K562 (cell line): ENCODE results near the gene TNNT3. TPM values are rescaled to one million over a fixed set of nuclear protein-coding genes. Genes with fewer than 3 reads are reported as not detected.

Experiments
- ATAC-seq: fragments of 200-7000 bp; cut with Tn5 transposase; 3 replicates; pipeline ENCODE4 v1.9.1; 2020; ENCODE audit warnings: moderate library complexity
- BruUV-seq: library from RNA; stranded (reverse); fragments of 400-500 nt; replicated peaks from 2 replicates; lab custom pipeline; 2021; lab: Mats Ljungman, UMichigan
- CTCF ChIA-PET: fragments of 300-600 bp; formaldehyde crosslinking; extraction: SDS; loops from one replicate; lab custom pipeline; 2021; ENCODE audit warnings: low intra/inter-chr PET ratio; lab: Yijun Ruan, JAX
- POLR2A ChIA-PET: fragments of 300-600, 350-650 bp; sonication (Branson Sonifier 250); formaldehyde crosslinking; extraction: SDS; loops from one replicate; lab custom pipeline; 2021; ENCODE audit warnings: antibody characterized with exemption, inconsistent platforms; lab: Yijun Ruan, JAX
- DNase-seq, 4 experiments: peaks; one replicate each; pipeline versions ENCODE4 v3.0.0 to v3.0.0-alpha.2; 2011 to 2018; ENCODE audit warnings: low spot score in 3 of 4, mixed read lengths in 3 of 4; ENCODE audit errors: extremely low read depth in 1 of 4
- FAIRE-seq: peaks from 2 replicates; lab custom pipeline; 2011; peaks lifted over from hg19 to GRCh38; lab: Jason Lieb, UNC
- H2AFZ ChIP-seq: 2 replicates; pipeline ENCODE4 v1.6.0; 2011; ENCODE audit warnings: low read depth, low read length, control low read depth, inconsistent platforms
- H3K27ac ChIP-seq: fragments of 200-600 bp; 3 replicates; pipeline ENCODE4 v1.8.0; 2011; ENCODE audit warnings: low read depth, mild to moderate bottlenecking, control low read depth, inconsistent platforms, low read length, moderate library complexity, mixed read lengths; ENCODE audit errors: extremely low read depth
- H3K27me3 ChIP-seq, 2 experiments: fragments of 300-600 bp in 1 of 2; 2 replicates in 1 of 2; 3 replicates in 1 of 2; pipeline versions ENCODE4 v1.6.0 to v1.8.0; 2011; ENCODE audit warnings: inconsistent platforms in 2 of 2, low read length in 2 of 2, mild to moderate bottlenecking in 1 of 2, mixed read lengths in 1 of 2, moderate library complexity in 1 of 2; ENCODE audit not compliant: control insufficient read depth in 2 of 2, insufficient read depth in 2 of 2
- H3K36me3 ChIP-seq: fragments of 300-600 bp; 3 replicates; pipeline ENCODE4 v1.8.0; 2011; ENCODE audit warnings: mild to moderate bottlenecking, low read length, inconsistent platforms; ENCODE audit not compliant: control insufficient read depth, insufficient read depth
- H3K4me1 ChIP-seq, 2 experiments: fragments of 200-600 bp in 1 of 2; replicated peaks in 1 of 2; 2 replicates in 1 of 2; 3 replicates in 1 of 2; pipeline versions ENCODE4 v1.5.1 to v1.8.0; 2011; ENCODE audit warnings: inconsistent platforms in 2 of 2, low read length in 2 of 2, mild to moderate bottlenecking in 1 of 2, mixed read lengths in 1 of 2, moderate library complexity in 1 of 2; ENCODE audit not compliant: control insufficient read depth in 2 of 2, insufficient read depth in 2 of 2
- H3K4me2 ChIP-seq: 2 replicates; pipeline ENCODE4 v1.6.1; 2011; ENCODE audit warnings: low read length, control low read depth, inconsistent platforms, mixed read lengths; ENCODE audit not compliant: insufficient read depth
- H3K4me3 ChIP-seq: fragments of 200-600 bp; sonication (generic), shearing (Covaris generic); 2 replicates; pipeline ENCODE4 v1.5.1; 2016; ENCODE audit warnings: control low read depth, inconsistent platforms
- H3K79me2 ChIP-seq: fragments of 200-600 bp; 3 replicates; pipeline ENCODE4 v1.8.0; 2011; ENCODE audit warnings: low read length, inconsistent platforms; ENCODE audit not compliant: control insufficient read depth, insufficient read depth
- H3K9ac ChIP-seq, 2 experiments: 2 replicates each; pipeline versions ENCODE4 v1.6.0 to v1.6.1; 2011; ENCODE audit warnings: low read depth in 2 of 2, low read length in 2 of 2, control low read depth in 1 of 2, inconsistent platforms in 1 of 2, mild to moderate bottlenecking in 1 of 2, mixed read lengths in 1 of 2; ENCODE audit not compliant: insufficient read depth in 1 of 2
- H3K9me1 ChIP-seq: one replicate; pipeline ENCODE4 v1.6.0; 2011; ENCODE audit warnings: inconsistent platforms, mild to moderate bottlenecking, low read length, moderate library complexity; ENCODE audit not compliant: control insufficient read depth, insufficient read depth
- H3K9me3 ChIP-seq: replicated peaks from 2 replicates; pipeline ENCODE4 v1.5.1; 2011; ENCODE audit warnings: low read depth, low read length, inconsistent platforms; ENCODE audit not compliant: control insufficient read depth, insufficient read depth
- H4K20me1 ChIP-seq: replicated peaks from 2 replicates; pipeline ENCODE4 v1.6.1; 2011; ENCODE audit warnings: low read length, inconsistent platforms, mixed read lengths; ENCODE audit not compliant: control insufficient read depth, insufficient read depth
- GTF2F1 ChIP-seq: IDR thresholded peaks from 2 replicates; pipeline ENCODE4 v1.6.1; 2011; ENCODE audit warnings: low read depth, low read length, improper control_type of control experiment
- NFIC ChIP-seq: fragments of 450-650 bp; IDR thresholded peaks from 2 replicates; pipeline ENCODE4 v1.6.1; 2017; ENCODE audit warnings: mild to moderate bottlenecking, inconsistent platforms
- PRPF4 ChIP-seq: fragments of 200-400 bp; formaldehyde crosslinking; IDR thresholded peaks from one replicate; pipeline ENCODE4 v1.6.1; 2017; ENCODE audit warnings: low read length, low read depth, mild to moderate bottlenecking; ENCODE audit not compliant: insufficient read depth, poor library complexity, severe bottlenecking
- SAFB ChIP-seq: fragments of 200-400 bp; formaldehyde crosslinking; IDR thresholded peaks from 2 replicates; pipeline ENCODE4 v1.6.1; 2017; ENCODE audit warnings: low read depth, low read length, borderline replicate concordance
- ZNF140 ChIP-seq: fragments of 250-450 bp; sonication (Bioruptor Pico); IDR thresholded peaks from 2 replicates; pipeline ENCODE4 v1.8.0; 2021; ENCODE audit warnings: moderate library complexity, mild to moderate bottlenecking, inconsistent platforms
- ZNF76 ChIP-seq: fragments of 250-450 bp; sonication (Bioruptor Pico); IDR thresholded peaks from 2 replicates; pipeline ENCODE4 v1.4.0; 2020; ENCODE audit warnings: mild to moderate bottlenecking, moderate library complexity, borderline replicate concordance
- WGBS: fragments of 100-300 bp; shearing (Covaris generic); methylation state at CpG from one replicate; pipeline ENCODE4 v1.1.6; 2016; ENCODE audit warnings: low coverage, mixed read lengths; ENCODE audit not compliant: insufficient coverage; ENCODE audit errors: missing lambda C conversion rate; 5-methylcytosine and 5-hydroxymethylcytosine counted together
- in situ Hi-C: fragments of 300-500 bp; cut with MboI; formaldehyde crosslinking; loops from 4 replicates; pipeline ENCODE4 v1.15.0; 2018; ENCODE audit warnings: inconsistent platforms, mixed read lengths
- intact Hi-C: fragments of 100-400 bp; cut with micrococcal nuclease; formaldehyde crosslinking; loops from 2 replicates; pipeline ENCODE4 v1.14.2; 2022
- polyA plus RNA-seq, 8 experiments: library from polyadenylated mRNA; depleted of rRNA in 4 of 8; stranded (reverse) in 5 of 8; unstranded in 3 of 8; fragments of >200 nt; fragmentation: Nextera tagmentation in 2 of 8; fragmentation: Illumina TruSeq in 1 of 8; extraction: Ambion mirVana in 2 of 8; extraction: Trizol in 1 of 8; gene quantifications; 2 replicates each; pipeline versions ENCODE4 v1.2.1 to v1.2.3, GENCODE V29; 2011 to 2014; ENCODE audit warnings: inconsistent platforms in 1 of 8, missing spikeins in 1 of 8
- total RNA-seq, 7 experiments: library from RNA; depleted of rRNA in 6 of 7; stranded (reverse); fragments of >200 nt in 6 of 7; fragmentation: Illumina TruSeq in 2 of 7; extraction: Trizol in 2 of 7; gene quantifications; 2 replicates each; pipeline versions ENCODE4 v1.2.1 to v1.2.3, GENCODE V29; 2011 to 2021; ENCODE audit warnings: low replicate concordance in 1 of 7
- TF ChIP-seq, protein P1 (sequence below): fragments of 450-650 bp; IDR thresholded peaks from 2 replicates; pipeline ENCODE4 v1.6.1; 2018; ENCODE audit warnings: mild to moderate bottlenecking, low read depth; ENCODE audit not compliant: partially characterized antibody

TNNT3 gene
- total and polyA plus RNA-seq, 9 of the 15 experiments (the other 6 are each of a cell fraction or from before 2014, with no cell fraction given) = 0.10 TPM; not detected in 8

DNA sequence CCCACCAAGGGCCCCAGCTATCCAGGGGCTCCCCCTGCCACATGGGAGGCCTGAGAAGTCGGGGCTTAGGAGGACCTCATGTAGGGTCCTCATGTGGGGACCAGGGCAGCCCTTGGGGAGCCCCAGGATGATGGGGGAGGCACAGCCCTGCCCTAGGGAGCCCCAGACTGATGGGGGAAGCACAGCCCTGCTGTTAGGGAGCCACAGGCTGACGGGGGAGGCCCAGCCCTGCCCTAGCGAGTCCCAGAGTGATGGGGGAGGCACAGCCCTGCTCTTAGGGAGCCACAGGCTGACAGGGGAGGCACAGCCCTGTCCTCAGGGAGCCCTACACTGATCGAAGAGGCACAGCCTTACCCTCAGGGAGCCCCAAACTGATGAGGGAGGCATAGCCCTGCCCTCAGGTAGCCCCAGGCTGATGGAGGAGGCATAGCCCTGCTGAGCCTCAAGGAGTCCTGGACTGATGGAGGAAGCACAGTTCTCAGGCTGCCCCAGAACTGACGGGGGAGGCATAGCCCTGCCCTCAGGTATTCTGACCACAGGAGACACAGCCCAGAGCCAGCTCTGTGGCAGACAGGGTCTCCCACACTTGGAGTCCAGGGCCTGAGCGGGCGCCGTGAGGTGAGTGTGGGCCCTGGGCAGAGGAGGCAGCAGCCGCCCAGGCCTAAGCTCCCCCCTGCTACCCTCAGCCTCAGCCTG is 38.6 kb upstream of the TNNT3 start (continued):
- no peak for TF ChIP-seq PRPF4
- TF ChIP-seq ZNF76 (CRISPR knock-in tag) = no peak
- no peak for TF ChIP-seq ZNF140
- TF ChIP-seq, all 486 proteins: peak for 0

DNA sequence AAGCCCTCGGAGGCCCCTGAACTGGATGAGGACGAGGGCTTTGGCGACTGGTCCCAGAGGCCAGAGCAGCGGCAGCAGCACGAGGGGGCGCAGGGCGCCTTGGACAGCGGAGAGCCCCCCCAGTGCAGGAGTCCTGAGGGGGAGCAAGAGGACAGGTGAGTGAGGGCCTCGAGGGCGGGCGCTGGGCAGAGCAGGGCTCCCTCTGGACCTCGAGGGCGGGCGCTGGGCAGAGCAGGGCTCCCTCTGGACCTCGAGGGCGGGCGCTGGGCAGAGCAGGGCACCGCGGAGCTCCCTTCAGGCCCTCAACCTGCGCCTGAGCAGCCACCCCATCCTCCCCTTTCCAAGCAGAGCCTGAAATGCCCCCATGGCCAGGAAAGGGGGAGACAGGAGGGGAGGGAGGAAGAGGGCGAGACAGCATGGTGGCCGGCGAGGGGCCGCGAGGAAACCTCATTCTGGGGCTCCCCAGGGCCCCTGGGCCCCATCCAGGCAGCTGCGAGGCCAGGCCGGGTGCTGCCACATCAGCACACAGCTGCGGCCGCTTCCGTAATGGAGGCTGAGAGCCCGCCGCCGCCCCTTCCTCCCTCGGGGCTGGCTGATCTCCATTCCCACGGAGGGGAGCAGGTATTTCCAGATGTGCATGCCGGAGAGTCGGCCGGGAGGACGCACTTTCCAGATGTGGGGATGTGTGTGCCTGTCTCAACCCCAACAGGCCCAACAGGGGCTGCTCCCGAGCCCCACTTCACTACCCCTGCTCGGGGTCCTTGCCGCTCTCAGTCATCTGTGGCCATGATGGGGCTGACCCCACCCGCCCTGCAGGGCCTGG is 37.9 kb upstream of the TNNT3 start:
- no peak; the same call in 2 of the 3 replicates for ATAC-seq
- no peak overlapping the region for H3K9ac ChIP-seq
- H3K4me3 ChIP-seq = no peak overlapping the region
- no TSS peak for BruUV-seq
- no peaks in the 10 kb centered on the region for H3K79me2 ChIP-seq
- no peak overlapping the region for H2AFZ ChIP-seq
- H4K20me1 ChIP-seq = 0 out of 2 replicates have a peak, but pooled peaks cover 7% of the 10 kb centered on the region
- intact Hi-C loops (loop anchor here (1.0 to 2.0 kb wide), 2 partner anchors 45 to 229 kb away; no protein-coding TSS in a partner anchor), in situ Hi-C loops (loop anchor here (5.0 kb wide), 1 partner anchor 36 kb away; the partner anchor contains the start of gene TNNT3)
- peaks cover 3 to 44% of the 10 kb centered on the region in 2 experiments; a peak in 3 of 5 replicates for H3K27me3 ChIP-seq
- H3K9me3 ChIP-seq = no peaks in the 10 kb centered on the region
- H3K4me2 ChIP-seq = no peak overlapping the region
- H3K27ac ChIP-seq = no peak overlapping the region
- WGBS = 5% methylated on average over 22 of the region's 43 CpGs
- no peak for FAIRE-seq
- no peaks in the 10 kb centered on the region for H3K36me3 ChIP-seq
- ChIA-PET POLR2A (interaction anchor here (0.6 to 0.7 kb wide), 2 partner anchors 11 to 118 kb away, joined by 3 read pairs; no protein-coding TSS in a partner anchor), CTCF (interaction anchor here (1.1 to 6.5 kb wide), 2 partner anchors 119 to 271 kb away, joined by 3 to 93 read pairs; partner anchors contain the start of gene H19)
- peaks cover 0 to 28% of the 10 kb centered on the region in 2 experiments; a peak in 2 of 5 replicates for H3K4me1 ChIP-seq
- DNase-seq = no peak
- no peaks in the 10 kb centered on the region for H3K9me1 ChIP-seq
- TF ChIP-seq GTF2F1 = no peak
- TF ChIP-seq, protein P1, sequence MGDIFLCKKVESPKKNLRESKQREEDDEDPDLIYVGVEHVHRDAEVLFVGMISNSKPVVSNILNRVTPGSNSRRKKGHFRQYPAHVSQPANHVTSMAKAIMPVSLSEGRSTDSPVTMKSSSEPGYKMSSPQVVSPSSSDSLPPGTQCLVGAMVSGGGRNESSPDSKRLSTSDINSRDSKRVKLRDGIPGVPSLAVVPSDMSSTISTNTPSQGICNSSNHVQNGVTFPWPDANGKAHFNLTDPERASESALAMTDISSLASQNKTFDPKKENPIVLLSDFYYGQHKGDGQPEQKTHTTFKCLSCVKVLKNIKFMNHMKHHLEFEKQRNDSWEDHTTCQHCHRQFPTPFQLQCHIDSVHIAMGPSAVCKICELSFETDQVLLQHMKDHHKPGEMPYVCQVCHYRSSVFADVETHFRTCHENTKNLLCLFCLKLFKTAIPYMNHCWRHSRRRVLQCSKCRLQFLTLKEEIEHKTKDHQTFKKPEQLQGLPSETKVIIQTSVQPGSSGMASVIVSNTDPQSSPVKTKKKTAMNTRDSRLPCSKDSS = no peak
- no peak for TF ChIP-seq SAFB
- TF ChIP-seq NFIC = no peak
